ENCODE data around the gene VSIG10L.

The VSIG10L gene

DNA sequence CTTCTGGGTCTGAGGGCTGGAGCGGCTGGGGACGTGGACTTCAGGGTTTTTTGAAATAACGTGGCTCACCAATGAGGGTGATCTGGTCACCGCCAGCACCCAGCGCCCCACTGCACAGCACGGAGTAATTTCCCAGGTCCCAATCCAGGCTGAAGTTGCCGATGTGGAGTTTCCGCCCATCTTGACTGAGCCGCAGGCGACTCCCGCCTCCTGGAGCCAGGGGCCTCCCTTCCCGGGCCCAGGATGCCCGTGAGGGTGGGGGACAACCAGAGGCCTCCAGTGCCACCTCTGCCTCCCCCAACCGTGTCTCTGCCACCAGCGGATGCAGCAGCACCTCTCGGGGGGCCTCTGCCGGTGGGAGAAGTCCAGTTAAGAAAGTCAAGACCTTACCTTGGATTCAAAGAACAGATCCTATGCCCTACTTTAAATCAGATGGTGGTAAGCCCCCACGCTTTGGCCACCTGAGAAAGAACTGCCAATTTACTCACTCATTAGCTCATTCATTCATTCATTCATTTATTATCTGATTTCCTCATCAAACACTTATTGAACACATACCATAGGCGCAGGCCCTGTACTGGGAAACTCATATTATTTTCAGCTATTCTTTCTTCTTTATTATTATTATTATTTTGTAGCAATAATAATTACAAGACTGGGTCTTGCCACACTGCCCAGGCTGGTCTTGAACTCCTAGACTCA lies 3.9 kb downstream of the VSIG10L start:
- DNase-seq, result no peak

DNA sequence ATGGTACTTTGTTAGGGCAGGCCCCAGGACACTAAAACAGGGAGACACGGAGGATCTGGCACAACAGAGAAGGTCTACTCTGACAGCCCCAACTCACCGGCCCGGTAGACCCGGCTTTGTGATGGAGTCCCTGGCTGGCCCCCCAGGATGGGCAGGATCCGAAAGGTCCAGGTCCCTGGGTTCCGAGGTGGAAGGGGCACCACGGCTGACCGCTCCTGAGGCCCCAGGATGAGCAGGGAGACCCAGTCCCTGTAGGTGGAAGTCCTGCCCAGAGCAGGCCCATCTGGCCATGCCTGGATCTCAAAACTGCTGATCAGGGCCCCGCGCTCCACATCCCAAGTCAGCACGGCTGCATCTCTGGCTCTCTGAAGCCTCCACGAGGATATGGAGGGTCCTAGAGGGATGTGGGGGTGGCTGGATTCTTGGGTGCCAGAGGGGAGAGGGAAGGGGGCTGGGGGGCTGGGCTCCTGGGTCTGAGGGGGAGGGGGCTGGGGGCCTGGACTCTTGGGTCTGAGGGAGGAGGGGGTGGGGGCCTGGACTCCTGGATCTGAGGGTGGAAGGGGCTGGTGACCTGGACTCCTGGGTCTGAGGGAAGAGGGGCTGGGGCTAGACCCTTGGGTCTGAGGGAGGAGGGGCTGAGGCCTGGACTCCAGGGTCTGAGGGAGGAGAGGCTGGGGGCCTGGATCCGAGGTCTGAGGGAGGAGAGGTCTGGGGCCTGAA lies 4.6 kb downstream of the VSIG10L start:
- no peak for DNase-seq

DNA sequence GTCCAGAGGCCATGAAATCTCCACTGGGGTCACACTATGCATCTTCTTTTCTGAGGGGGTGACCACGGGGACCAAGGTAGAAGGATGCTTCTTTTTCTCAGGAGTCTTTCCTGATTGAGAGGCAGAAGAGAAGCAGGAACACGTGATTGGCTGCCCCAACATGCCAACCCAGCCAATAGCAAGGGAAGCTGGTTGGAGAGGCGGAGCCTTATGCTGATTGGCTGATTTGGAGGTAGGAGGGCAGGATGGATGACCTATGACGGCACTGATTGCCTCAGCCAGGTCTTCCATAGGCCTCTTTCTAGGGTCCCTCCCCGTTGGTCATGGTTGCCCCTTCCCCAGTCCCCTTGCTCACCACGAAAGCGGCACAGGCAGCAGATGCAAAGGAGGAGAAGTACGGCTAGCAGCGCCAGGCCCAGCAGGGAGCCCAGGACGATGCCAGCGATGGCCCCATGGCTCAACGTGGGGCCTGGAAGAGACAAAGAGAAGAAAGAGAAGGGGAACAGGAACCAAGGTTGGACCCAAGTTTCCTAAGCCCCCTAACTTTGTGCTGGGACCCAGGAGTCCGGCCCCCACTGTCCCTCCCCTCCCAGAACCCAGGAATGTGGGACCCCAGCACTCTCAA lies 8.0 kb downstream of the VSIG10L start:
- no peak for DNase-seq

DNA sequence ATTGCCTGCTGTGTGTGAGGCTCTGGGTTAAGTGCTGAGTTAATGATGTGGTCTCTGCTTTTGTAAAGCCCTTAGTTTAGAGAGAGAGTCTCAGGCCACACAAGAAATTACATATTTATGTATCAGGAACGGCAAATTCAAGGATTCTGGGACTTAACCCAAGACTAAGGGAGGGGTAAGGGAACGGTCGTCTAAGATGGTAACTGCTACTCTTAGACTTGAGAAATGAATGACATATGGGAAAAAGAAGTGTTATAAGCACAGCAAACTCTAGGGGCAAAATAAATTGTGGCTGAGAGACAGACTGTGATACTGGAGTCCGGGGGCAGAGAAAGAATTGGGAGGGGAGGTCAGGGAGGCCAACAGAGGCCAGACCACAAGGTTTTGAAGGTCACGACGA lies 10.2 kb downstream of the VSIG10L start:
- no peak for DNase-seq

DNA sequence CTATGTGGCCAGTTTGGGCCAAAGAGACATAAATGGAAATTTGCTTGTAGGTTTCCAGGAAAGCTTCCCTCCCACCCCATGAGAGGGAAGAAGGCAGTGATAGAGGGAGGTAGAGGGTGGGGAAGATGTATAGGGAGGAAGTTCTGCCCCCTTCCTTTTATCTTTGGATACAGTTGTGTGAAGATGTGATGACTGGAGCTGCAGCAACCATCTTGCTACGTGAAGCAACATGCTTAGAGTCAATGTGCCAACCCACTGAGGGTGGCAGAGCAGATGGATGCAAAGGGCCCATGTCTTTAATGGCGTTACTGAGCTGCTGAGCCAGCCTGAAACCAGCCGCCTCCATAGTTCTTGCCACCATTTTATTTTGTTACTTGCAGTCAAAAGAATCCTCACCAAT lies 10.7 kb downstream of the VSIG10L start:
- no peak for DNase-seq

DNA sequence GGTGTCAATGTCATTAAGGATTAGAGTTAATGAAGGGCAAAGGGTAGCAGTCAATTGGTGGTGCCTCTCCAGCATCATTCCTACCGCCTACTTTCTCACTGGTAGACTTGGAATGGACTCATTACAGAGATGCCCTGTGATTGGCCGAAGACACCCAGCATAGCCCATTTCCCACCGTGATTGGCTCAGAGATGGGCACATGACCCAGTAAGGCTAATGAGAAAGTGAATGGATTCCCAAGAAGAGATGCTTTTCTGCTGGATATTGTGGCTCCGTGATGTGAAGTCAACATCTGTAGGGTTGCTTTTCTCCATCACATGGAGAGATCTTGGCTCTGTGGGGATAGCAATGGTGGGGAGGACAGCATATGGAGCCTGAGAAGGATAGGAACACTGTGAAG lies 11.6 kb downstream of the VSIG10L start:
- no peak for DNase-seq

DNA sequence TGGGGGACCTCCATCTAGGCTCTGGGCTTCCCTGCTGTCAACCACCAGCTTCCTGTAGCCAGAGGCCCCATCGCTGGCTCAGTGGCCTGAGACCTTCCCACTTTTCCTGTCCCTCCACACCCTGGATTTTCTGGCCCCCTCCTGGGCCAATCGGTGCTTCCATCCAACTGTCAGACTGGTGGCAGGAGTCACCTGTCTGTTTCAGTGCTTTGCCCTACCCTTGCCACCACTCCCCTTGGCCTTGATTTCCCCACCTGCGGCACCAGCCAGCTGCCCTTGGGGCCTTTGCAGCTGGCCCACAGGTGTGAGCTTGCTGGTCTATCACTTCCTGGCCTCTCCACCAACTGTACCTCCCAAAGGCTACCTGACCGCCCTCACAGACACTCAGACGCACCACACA lies 12.5 kb downstream of the VSIG10L start:
- DNase-seq, result no peak

DNA sequence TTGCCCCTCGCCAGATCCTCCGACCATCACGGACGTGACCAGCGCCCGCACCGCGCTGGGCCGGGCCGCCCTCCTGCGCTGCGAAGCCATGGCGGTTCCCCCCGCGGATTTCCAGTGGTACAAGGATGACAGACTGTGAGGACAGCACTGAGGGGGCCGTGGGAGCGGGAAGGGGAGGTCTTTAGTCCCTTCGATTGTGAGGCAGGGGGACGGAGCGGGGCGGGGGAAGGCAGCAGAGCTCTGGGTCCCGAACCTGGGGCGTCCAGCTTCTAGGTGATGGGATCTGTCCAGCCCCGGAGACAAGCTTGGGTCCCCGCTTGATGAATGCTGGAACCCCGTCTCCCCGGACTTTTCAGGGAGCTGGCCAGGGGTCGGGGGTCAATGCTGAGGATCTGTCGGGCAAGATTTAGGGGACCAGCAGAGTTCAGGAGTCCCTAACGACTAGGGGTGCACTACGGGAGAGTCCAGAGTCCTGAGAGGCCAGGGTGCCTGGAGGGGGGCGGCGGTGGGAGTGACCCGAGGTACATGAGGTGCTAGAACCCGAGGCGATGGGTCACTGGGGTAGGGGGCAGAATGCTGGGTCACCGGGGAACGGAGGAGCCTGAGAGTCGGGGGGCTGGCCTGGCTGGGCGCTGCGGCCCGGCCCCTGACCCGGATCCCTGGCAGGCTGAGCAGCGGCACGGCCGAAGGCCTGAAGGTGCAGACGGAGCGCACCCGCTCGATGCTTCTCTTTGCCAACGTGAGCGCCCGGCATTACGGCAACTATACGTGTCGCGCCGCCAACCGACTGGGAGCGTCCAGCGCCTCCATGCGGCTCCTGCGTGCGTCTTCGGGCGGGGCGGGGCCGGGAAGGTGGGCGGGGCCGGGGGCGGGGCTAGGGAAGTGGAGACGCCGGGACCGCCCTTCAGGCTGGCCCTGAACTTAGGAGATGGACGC lies 14.6 kb downstream of the VSIG10L start:
- DNase-seq, result peak; percentile 61

DNA sequence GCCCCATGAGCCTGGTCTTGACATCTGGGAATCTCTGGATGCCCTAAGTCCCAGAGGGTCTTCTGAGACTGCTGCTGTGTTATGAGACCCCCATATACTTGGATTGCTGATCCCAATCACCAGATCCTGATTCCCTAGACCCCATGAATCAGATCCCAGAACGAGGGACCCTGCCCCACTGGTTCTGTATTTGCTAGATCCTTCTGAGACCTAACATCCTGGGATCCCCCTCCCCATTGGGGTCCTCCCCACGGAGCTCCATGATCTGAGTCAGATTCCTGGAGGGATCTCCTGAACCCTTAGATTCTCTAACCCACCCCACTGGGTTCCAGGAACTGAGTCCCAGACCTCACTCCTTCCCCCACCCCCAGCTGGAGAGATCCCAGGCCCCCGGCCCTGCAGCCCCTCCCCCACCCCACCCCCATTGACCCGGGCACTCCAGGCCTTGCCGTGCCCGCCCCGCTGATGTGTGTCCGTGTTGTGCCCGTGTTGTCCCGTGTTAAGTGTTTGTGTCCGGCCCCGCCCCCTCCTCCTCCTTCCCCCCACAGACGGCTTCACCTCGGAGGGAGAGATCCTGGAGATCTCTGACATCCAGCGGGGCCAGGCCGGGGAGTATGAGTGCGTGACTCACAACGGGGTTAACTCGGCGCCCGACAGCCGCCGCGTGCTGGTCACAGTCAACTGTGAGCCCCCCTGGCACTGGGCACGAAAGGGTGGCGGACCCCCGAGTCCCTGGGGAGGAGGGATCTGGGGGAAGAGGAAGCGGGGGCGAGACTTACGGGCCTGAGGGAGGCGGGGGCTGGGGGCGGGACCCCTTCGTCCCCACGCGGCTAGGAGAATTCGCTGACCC lies 15.5 kb downstream of the VSIG10L start:
- DNase-seq, result no peak

DNA sequence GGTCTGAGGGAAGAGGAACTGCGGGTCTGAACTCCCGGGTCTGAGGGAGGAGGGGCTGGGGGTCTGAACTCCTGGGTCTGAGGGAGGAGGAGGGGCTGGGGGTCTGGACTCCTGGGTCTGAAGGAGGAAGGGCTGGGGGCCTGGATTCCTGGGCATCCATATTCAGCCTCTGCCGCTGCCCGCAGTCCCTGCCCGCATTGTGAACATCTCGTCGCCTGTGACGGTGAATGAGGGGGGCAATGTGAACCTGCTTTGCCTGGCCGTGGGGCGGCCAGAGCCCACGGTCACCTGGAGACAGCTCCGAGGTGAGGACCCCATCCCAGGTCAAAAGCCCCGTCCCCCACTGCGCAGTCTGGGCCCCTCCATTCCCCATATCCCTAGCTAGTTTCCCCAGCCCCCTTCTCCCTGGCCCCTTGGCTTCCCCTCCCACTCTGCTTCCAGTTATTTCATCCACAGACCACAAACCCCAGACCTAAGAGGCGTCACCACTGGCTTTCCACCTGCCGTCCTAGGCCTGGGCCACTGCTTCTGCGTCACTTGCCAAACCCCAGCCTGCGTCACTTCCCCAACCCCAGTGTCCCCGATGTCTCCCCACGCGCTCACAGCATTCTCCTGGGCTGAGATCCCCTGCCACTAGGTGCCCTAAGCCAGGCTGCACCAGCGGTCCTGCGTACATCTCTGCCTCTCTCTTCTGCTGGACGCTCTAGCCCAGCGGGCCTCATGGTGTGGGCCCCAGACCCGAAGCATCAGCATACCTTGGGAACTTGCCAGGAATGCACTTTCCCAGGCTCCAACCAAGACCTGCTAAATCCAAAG lies 16.6 kb downstream of the VSIG10L start:
- peak; percentile 33 for DNase-seq

DNA sequence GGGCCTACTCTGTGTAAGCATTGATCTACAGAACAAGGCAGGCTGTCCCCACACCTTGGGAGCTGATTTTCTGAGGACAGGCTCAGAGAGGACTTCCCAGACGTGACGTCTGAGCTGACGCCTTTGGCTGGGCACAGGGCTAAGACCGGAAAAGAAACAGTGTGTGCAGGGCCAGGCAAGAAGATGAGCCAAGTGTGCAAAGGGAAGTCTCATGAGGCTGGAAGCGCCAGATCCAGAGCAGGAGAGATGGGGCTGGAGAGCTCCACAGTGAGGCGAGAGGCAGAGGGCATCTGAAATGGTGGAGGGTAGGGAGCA lies 17.8 kb downstream of the VSIG10L start:
- DNase-seq, result no peak

DNA sequence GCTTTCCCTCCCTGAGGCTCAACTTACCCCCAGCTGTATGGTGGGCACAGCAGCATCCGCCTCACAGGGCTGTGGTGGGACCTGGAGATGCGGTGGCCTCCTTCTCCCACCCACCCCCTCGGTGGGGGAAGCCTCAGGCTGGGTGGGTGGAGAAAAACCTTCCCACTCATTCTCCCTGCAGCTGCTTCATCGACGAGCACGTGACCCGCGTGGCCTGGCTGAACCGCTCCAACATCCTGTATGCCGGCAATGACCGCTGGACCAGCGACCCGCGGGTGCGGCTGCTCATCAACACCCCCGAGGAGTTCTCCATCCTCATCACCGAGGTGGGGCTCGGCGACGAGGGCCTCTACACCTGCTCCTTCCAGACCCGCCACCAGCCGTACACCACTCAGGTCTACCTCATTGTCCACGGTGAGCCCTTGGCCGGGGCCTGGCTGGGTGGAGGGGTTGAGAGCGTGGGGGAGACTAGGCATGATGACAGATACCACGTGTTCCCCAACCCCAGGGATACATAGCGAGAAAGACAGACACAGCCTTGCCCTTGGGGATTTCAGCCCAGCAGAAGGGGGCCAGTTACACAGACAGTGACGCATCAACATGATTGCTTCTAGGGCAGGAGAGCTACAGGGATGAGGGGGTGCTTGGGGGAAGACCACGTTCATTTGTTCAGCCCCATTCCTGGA lies 18.3 kb downstream of the VSIG10L start:
- no peak for DNase-seq

DNA sequence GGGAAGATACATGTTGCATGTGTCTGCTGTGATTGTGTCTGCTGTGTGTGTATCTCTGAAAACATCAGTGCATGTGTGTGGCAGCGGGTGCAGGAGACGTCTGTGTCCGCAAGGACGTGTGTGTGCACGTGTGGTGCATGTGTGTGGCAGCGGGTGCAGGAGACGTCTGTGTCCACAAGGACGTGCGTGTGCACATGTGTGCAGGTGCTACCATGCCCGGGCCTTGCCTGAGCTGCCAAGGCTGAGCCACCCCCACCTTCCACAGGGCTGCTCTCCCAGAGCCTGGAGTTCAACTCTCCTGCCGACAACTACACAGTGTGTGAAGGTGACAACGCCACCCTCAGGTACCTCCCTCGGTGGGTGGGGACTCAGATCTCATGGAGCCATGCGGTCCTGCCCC lies 20.1 kb downstream of the VSIG10L start:
- DNase-seq, result no peak

DNA sequence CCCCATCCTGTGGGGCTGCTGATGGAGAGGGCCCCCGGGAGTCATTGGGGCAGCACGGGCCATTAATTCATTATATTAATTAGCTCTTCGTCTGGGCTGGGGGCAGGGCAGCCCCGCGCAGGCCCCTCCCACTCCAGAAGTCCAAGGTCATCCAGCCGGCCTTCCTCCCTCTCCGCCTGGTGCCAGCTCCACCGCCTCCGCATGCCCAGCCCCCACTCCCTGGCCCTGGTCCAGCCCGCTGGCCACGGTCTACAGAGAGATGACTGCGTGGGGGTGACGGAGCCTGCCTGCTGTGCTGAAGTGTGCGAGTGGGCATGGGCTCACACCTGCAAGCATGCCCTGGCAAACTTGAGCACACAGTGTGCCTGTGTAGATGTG lies 21.7 kb downstream of the VSIG10L start:
- no peak for DNase-seq

DNA sequence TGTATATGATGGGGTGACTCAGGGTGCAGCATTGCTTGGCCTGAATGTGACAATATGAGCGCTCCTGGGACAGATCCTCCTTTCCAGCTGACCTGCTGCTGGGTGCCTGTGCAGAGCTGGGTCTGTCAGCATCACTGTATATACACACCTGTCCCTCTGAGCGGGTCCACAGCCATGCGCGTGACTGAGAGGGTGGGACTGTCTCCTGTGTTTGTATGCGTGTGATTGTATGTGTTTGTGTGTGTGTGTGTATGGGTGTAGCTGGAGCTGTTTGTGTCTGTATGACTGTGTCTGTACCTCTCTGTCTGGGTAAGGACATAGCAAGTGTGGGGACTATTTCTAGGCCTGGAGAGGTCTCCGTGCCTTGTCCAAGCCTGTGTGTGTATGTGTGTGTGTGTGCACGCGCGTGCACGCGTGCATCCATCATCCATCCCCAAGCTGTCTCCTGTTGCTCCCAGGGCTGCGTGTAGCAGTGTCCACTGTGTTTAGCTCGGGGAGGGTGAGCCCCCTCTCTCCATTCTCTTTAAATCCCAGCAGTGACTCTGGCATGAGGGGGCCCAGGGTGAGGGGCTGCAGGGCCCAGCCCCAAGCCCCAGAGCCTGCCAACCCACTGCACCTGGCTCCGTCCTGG lies 22.2 kb downstream of the VSIG10L start:
- no peak for DNase-seq

DNA sequence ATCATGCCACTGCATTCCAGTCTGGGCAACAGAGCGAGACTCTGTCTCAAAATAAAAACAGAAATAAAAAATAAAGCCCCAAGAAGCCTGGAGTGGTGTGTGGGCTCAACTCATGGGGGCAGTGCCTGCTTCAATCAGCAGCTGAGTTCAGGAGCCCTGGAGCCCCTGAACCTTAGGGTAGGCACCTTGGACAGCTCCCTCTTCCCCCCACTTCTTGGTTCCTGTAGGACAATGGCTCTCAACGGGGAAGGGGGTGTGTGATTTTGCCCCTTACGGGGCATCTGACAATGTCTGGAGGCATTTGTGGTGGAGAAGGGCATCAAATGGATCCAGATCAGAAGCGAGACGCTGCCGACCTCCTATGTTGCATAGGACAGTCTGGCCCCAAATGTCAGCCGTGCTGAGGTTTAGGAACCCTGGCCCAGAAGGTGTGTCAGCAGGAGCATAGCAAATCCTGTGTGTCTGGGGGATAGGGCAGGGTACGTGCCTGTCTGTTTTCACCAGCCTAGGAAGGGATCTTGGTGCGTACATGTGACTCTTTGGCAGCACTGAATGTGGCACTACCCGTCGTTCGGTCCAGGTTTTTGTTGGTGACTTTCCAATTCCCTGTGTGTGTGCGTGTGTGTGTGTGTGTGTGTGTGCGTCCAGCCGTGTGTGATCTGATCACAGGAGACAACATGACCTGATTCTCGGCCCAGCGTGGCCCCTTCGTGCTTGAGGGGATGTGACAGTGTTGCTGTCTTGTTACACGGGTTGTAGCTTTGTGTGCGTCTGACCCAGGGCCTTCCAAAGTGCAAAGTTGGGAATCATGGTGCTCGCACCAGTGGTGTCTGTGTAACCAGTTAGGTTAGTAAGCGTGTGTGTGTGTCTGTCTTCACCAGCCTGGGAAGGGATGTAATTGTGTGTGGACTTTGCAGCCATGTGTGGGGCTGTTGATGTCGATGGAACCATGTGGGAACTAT lies 23.0 kb downstream of the VSIG10L start:
- no peak for DNase-seq

DNA sequence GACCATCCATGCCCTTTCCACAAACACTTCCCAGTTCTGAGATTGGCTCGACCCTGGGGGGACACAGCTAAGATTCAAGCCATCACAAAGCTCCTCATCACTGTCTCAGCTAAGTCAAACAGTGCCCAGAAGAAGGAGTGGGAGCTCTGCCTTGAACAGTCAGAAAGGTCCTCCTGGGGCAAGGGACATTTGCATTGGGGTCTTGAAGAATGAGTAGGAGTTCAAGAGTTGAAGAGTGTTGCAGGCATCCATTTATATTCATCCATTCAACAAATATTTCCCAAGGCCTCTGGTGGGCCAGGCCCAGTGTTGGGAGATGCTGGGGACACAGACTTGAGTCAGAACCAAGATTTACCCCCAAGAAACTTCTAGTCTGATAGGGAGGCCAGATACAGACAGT lies 24.0 kb downstream of the VSIG10L start:
- no peak for DNase-seq

DNA sequence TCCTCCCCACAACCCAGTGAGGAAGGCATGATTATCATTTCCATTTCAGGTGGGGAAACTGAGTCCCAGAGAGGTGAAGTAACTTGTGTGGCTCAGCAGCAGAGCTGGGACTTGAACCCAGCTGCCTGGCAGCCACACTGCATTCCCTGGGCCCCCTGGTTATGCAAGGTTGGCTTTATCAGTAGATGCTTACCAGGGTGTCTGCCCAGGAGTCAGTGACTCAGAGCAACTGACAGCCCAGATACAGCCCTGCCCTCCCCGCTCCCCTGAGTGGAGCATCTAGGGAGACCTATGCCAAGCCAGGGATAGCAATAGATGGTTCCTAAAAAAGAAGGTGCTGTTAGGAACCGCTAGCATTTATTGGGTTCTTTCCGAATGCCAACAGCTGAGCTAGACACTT lies 24.6 kb downstream of the VSIG10L start:
- no peak for DNase-seq

DNA sequence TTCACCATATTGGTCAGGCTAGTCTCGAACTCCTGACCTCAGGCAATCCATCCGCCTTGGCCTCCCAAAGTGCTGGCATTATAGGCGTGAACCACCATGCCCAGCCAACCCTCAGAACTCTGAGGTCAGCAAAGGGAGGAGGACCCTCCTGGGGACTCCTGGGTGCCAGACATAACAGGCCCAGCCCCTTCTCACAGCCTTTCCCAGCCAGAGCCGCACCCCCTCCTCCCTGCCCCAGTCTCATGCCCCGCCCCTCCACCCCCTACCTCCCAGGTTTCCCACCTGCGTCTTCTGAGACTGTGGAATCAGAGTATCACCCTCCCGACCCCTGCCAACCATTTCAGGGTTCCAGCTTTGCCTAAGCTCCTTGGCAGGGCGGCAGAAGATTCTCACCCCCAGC lies 25.3 kb downstream of the VSIG10L start:
- no peak for DNase-seq

Measured in CD4-positive, alpha-beta T cell treated with Interleukin-15 for 1 hour (primary cell).